ENCODE results near the gene REN. TPM values are rescaled to one million over a fixed set of nuclear protein-coding genes. Genes with fewer than 3 reads are reported as not detected.

The REN gene
- total RNA-seq, 4 donors from 2014 or later = not detected

DNA sequence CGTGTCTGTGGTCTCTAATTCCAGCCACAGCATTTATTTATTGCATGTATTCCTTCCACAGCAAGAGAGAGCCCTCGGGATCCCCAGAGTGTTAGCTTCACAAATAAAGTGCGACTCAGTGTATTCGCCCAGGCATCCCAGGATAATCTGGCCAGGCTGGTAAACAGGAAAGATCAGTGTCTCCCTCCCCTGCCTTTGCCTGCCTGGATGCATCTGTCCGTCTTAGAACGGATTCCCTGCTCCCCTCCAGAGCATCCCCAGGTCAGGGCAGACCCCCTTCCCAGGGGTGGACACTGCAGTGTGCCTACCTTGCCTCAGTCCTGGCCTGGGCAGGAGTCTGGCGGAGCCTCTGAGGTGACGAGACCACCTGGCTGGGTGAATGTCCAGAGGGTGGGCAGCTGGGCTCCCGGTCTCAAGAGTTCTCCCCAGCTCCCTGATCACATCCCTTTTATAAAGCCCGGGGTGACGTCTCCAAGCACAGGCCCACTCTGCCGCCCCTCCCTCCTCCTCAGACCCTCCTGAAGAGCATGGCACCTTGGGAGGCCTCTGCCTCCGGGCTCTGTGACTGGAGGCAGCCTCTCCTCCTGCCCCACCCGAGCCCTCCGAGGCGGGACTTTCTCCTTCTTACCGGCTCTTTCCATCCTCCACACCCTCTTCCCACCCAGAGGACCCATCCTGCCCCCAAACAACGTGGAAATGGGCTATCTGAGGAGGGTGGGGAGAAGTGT lies 30.1 kb upstream of the REN start, which contains the start of gene KISS1:
KISS1 (minus strand) TSS at position 424 of the 728 bp plus-strand sequence. CDS start 3,615 bp downstream, outside the sequence.
- TF ChIP-seq, protein P1, sequence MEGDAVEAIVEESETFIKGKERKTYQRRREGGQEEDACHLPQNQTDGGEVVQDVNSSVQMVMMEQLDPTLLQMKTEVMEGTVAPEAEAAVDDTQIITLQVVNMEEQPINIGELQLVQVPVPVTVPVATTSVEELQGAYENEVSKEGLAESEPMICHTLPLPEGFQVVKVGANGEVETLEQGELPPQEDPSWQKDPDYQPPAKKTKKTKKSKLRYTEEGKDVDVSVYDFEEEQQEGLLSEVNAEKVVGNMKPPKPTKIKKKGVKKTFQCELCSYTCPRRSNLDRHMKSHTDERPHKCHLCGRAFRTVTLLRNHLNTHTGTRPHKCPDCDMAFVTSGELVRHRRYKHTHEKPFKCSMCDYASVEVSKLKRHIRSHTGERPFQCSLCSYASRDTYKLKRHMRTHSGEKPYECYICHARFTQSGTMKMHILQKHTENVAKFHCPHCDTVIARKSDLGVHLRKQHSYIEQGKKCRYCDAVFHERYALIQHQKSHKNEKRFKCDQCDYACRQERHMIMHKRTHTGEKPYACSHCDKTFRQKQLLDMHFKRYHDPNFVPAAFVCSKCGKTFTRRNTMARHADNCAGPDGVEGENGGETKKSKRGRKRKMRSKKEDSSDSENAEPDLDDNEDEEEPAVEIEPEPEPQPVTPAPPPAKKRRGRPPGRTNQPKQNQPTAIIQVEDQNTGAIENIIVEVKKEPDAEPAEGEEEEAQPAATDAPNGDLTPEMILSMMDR (IDR thresholded peaks at IDR 0.05; ENCODE audit: low read depth) = no peak

DNA sequence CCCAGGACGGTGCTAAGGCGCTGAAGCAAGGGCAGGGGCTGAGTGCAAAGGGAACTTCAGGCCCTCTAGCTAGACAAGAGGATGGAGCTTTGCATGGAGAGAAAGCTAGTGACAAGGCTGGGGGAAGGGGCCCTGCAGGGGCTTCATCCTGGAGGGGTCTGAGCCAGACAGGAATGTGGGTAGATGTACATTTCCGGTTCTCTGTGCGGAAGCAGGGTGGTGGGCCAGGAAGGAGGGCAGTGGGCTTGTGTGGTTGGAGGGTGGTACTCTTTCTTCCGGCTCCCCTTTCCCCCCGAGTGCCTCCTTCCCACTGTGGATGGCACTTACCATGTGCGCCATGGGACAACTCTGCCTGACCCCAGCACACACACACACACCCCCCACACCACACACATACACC lies 28.6 kb upstream of the REN start:
- TF ChIP-seq, protein P1 (IDR thresholded peaks at IDR 0.05; ENCODE audit: low read depth) = no peak

DNA sequence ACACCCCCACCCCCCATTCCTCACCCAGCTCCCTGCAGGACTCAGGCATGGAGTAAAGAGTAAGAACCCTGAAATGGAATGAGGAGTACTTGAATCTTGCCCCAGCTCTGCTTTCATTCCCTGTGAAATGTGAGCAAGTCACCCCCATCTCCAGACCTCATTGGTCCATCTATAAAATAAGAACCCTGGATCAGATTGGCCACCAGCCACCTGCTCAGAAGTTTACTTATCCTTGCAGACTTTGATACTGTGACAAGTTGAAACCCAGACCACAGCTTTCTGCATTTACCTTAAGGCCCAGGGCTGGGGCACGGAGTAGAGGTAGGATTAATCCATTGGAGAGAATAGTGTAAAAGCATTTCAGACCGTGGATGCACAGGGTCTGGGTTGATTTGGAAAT lies 27.9 kb upstream of the REN start:
- TF ChIP-seq, protein P1 (IDR thresholded peaks at IDR 0.05; ENCODE audit: low read depth) = no peak

DNA sequence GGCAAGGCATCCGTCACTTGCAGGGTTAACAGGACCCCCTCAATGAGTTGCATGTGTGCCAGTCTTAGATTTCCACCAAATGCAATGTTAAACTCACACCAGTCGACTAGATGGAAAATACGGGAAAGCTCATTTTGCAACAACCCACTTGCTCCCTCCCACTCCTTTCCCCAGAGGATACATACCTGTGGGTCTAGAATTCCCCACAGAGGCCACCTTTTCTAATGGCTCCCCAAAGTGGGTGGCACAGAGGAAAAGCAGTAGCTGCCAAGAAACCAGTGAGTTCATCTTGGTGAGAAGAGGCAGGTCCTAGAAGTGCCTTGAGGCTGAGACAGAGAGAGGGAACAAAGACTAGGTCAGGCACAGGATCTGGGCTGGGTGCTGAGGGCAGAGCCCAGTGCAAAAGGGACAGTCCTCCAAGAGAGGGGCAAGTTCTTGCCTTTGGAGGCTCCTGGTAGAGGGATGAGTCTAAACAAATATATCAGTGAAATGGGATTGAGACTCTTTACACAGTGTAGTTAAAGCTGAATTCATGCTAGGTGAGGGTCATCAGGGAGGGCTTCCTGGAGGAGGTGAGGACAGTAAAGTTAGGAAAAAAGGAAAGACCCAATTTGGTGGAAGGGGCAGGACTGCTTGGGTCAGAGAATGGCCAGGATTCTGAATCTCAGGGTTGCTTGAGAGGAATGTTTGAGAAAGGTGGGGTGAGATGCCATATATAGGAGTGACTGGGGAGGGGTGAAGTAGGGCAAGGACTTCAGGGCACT lies 26.6 kb upstream of the REN start:
- TF ChIP-seq, protein P1 (IDR thresholded peaks at IDR 0.05; ENCODE audit: low read depth) = no peak

DNA sequence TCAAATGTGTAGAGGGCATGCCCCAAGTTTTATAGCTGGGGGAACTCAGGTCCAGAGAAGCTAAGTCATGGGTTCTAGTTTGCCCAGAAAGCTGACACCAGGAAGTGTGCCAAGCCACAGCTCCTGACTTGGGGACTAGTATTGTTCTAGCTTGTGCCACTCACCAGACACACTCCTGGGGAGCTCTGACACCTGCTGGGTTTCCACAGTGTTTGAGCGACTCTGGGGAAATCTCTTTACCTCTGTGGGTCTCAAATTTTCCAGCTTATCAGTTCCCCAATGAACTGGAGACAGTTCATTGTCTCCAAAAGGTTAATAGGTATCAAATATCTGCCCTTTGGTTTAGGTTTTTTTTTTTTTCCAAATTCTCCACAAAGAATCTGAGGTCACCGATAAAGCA lies 25.9 kb upstream of the REN start:
- TF ChIP-seq, protein P1 (IDR thresholded peaks at IDR 0.05; ENCODE audit: low read depth) = no peak

DNA sequence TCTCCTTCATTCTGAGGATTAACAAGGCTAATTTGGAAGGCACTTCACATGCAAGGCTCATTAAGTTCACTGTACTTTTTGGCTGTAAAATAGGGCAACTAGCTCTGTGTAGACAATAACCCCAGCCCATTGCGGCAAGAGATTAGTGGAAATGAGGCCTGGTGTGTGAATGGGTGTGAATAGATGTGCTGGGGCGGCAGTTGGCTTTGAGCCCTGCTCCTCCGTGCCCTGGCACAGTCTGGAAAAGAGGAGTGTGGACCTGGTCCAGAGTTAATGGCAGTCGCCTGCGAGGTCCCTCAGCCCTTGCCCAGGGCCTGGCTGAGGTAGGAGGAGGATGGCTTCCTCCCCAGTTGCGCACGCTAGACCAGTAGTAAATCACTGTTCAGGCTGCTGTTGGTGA lies 25.3 kb upstream of the REN start:
- TF ChIP-seq, protein P1 (IDR thresholded peaks at IDR 0.05; ENCODE audit: low read depth) = no peak

All from subcutaneous adipose tissue (tissue), 4 donors.